Measurements from ENCODE around the gene ARPIN. TPM values are rescaled to one million over a fixed set of nuclear protein-coding genes. Genes with fewer than 3 reads are reported as not detected.

The ARPIN gene
- total RNA-seq, 1 experiment from 2014 or later = 8.8 TPM

- peak; percentile 88 for TF ChIP-seq RAD21 (IDR thresholded peaks at IDR 0.05; ENCODE audit: low read depth)
- TF ChIP-seq ZNF274 (IDR thresholded peaks at IDR 0.05; ENCODE audit: low read depth, low read length) = no peak
- TF ChIP-seq ATF3 (IDR thresholded peaks at IDR 0.05) = no peak
Observed at GRCh38 chr15:89874926-89875564, 37.7 kb downstream of the ARPIN start (continued).

- Histone ChIP-seq H3K36me3 (ENCODE audit: control insufficient read depth in 1 of 2, insufficient read depth in 2 of 2, low read length in 2 of 2) (peaks cover 8 to 21% of the 10 kb centered on the region in 2 experiments; a peak in 3 of 4 replicates), H3K9me3 (ENCODE audit: control insufficient read depth in 1 of 2, insufficient read depth in 1 of 2, low read depth in 1 of 2, low read length in 2 of 2) (no peaks in the 10 kb centered on the region), H2AFZ (ENCODE audit: low read depth, low read length, poor library complexity, severe bottlenecking) (no peak overlapping the region), H3K79me2 (ENCODE audit: insufficient read depth, low read length) (no peaks in the 10 kb centered on the region), H3K4me1 (ENCODE audit: control insufficient read depth in 1 of 2, insufficient read depth in 2 of 2, low read length in 2 of 2) (no peaks in the 10 kb centered on the region), H3K9me2 (ENCODE audit: insufficient read depth) (no peaks in the 10 kb centered on the region), H3K27ac (ENCODE audit: low read depth, low read length) (no peak overlapping the region), H4K20me1 (ENCODE audit: insufficient read depth) (no peaks in the 10 kb centered on the region), H3K27me3 (ENCODE audit: insufficient read depth, low read length) (no peaks in the 10 kb centered on the region), H3K4me3 (replicated peaks in 1 of 2; ENCODE audit: low read depth in 1 of 2, low read length in 2 of 2) (no peak overlapping the region), H3K4me2 (ENCODE audit: low read length) (no peak overlapping the region), H3K9ac (ENCODE audit: low read length) (no peak overlapping the region)
- CTCF ChIA-PET = interaction anchor here (1.7 kb wide), 1 partner anchor 110 kb away, joined by 4 read pairs; no protein-coding TSS in a partner anchor
- intact Hi-C loops (cut with micrococcal nuclease) = no loop called here
- POLR2A ChIA-PET = no interaction called here
- DNase-seq (ENCODE audit: low read depth, low spot score) = no peak
- ATAC-seq = no peak
- RAD21 ChIA-PET (ENCODE audit: low non-redundant PET in 1 of 2, low total read pairs in 2 of 2, uncharacterized antibody in 2 of 2, unreplicated experiment in 2 of 2) = no interaction called here
- TF ChIP-seq EGR1 (IDR thresholded peaks at IDR 0.05; ENCODE audit: low read depth) (no peak), CEBPB (IDR thresholded peaks at IDR 0.05; ENCODE audit: low read depth) (no peak), EZH2phosphoT487 (IDR thresholded peaks at IDR 0.05; ENCODE audit: borderline replicate concordance) (no peak), ZBTB33 (IDR thresholded peaks at IDR 0.05; ENCODE audit: extremely low read depth, insufficient replicate concordance, low read length) (no peak), TCF7L2 (IDR thresholded peaks at IDR 0.05; ENCODE audit: borderline replicate concordance, extremely low read depth, insufficient read depth, insufficient read length) (no peak), MAX (IDR thresholded peaks at IDR 0.05) (no peak), REST (IDR thresholded peaks at IDR 0.05; ENCODE audit: low read depth) (no peak)
- no TSS peak for BruUV-seq (replicated peaks)
Observed at GRCh38 chr15:89870688-89871288, 42.0 kb downstream of the ARPIN start.
